T-helper 2 cell (primary cell): ENCODE data around the gene SLC7A4.
"Not testable (repeated sequence)": the region's sequence is repeated elsewhere in the genome, so short reads cannot be mapped to it uniquely, and the experiment has no call there.

ENCODE experiments used
- DNase-seq, 5 experiments: peaks; one replicate each; pipeline versions ENCODE4 v3.0.0 to v3.0.0-alpha.2; 2012 to 2022

SLC7A4 gene

GRCh38 chr22:21042978-21043859 is 10.9 kb upstream of the SLC7A4 start:
- no peak for DNase-seq

- no peak for DNase-seq
Observed at GRCh38 chr22:21041937-21042336, 9.6 kb upstream of the SLC7A4 start.

DNA sequence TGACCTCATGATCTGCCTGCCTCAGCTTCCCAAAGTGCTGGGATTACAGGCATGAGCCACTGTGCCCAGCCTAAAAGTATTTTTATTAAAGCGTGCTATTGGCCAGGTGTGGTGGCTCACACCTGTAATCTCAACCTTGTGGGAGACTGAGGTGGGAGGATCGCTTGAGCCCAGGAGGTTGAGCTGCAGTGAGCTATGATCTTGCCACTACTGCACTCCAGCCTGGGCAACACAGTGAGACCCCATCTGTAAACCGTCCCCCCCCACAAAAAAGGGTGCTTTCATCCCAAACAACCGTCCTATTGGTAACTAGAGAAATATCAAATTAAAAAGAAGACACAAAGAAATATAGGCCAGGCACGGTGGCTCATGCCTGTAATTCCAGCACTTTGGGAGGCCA is 6.8 kb upstream of the SLC7A4 start:
- DNase-seq, result not testable (repeated sequence)

- DNase-seq, result no peak
Observed at GRCh38 chr22:21038405-21038804, 6.0 kb upstream of the SLC7A4 start.

DNA sequence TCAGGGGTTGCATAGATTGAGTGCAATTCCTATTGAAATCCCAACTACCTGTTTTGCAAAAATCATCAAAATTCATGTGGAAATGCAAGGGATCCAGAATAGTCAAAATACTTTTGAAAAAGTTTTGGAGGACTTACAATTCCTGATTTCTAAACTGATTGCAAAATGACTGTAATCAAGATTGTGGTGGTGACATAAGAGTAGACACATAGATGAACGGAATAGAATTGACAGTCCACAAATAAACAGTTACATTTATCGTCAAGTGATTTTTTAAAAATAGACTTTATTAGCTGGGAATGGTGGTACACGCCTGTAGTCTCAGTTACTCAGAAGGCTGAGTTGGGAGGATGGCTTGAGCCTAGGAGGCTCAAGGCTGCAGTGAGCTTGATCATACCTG is 2.6 kb upstream of the SLC7A4 start:
- DNase-seq, result no peak

GRCh38 chr22:21033895-21034294 is 1.5 kb upstream of the SLC7A4 start:
- DNase-seq, result peak in 1 of 5 experiments; percentile 18

DNA sequence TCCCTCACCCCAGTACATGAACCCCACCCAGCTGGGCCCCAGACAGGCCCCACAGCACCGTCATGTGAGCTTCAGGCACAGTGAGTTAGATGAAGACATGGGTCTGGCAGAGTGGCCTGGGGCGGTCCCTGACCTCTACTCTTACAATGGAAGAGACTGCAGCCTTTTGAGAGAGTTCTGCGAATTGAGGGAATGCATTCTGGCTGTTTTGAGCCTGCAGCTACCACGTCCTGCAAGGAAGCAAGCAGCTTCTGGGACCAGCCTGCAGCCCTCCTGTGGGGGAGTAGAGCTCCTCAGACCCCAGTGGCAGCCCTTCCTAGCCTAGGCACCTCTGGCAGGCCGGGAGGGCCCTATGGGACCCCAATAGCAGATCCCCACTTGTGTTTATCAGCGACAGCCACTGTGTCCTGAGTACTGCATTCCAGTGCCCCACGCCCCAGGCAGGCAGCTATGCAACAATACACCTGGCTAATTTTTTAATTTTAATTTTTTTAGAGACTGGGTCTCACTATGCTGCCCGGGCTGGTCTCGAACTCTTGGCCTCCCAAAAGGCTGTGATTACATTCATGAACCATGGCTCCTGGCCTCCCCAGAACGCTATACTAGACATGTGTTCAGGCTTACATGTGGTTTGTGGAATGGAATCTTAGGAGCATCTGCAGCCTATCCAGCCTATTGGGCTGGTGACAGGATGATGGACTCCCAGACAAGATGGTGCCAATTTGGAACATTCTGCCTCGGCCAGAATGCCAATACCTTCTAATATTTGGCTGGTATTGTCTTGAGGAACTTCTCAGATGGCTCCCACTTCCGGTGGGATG is 717 bp upstream of the SLC7A4 start:
- DNase-seq, result no peak

- no peak for DNase-seq
Observed at GRCh38 chr22:21031545-21032036, 770 bp downstream of the SLC7A4 start.

DNA sequence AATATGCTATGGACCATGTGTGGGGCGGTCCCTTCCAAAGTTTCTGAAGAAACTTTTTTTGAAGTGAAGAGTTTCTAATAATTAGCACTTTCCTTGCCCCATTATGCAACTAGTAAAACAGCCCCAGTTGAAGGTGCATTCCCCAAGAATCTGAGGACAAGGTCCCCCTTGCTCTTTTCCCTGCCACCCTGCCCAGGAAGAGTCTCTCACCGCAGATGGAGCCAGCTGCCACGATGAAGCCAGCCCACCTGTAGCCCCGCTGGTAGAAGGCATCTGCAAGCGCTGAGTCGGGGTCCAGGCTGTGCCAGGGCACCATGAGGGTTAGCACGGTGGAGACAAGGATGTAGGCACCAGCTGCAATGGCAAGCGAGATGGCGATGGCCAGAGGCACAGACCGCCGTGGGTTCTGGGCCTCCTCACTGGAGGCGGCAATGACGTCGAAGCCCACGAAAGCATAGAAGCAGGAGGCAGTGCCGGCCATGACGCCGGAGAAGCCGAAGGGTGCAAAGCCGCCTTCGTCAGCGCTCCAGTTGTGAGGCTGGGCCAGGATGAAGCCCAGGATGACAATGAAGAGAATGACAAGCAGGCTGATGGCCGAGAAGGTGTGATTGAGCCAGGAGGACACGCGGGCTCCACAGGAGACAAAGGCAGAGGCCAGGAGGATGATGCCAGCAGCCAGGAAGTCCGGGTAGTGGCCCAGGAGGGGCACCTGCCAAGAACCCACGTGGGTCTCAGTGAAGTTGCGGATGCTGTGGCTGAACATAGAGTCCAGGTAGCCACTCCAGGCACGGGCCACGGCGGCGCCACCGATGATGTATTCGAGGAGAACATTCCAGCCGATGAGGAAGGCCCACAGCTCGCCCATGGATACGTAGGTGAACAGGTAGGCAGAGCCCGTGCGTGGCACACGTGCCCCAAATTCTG is 1.5 kb downstream of the SLC7A4 start:
- no peak for DNase-seq

- no peak for DNase-seq
Observed at GRCh38 chr22:21030032-21030431, 2.3 kb downstream of the SLC7A4 start.

DNA sequence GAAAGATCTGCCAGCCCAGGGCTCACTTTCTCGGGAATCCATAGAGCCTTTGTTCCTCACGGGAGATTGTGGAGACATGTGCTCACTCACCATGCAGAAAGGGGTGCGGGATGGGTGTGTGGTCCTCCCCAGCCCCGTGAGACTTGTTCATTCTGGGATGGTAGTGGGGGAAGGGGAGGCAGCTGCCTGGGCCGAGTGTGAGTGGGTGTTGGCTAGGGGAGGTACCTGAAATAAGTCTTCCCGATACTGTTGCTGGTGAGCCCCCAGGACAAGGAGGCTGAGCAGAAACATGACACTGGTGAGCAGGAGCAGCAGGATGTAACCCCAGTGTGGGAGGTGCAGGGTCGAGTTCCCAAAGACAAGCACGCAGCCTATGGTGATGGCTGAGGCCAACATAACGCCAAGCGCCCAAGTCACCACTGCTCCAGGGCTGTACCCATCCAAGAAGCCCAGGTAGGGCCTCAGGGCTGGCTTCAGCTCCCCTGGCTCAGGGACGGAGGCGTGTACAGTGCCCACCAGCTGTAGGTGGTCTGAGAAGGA is 2.8 kb downstream of the SLC7A4 start:
- no peak for DNase-seq

- DNase-seq, result no peak
Observed at GRCh38 chr22:21028277-21029251, 3.8 kb downstream of the SLC7A4 start.

DNA sequence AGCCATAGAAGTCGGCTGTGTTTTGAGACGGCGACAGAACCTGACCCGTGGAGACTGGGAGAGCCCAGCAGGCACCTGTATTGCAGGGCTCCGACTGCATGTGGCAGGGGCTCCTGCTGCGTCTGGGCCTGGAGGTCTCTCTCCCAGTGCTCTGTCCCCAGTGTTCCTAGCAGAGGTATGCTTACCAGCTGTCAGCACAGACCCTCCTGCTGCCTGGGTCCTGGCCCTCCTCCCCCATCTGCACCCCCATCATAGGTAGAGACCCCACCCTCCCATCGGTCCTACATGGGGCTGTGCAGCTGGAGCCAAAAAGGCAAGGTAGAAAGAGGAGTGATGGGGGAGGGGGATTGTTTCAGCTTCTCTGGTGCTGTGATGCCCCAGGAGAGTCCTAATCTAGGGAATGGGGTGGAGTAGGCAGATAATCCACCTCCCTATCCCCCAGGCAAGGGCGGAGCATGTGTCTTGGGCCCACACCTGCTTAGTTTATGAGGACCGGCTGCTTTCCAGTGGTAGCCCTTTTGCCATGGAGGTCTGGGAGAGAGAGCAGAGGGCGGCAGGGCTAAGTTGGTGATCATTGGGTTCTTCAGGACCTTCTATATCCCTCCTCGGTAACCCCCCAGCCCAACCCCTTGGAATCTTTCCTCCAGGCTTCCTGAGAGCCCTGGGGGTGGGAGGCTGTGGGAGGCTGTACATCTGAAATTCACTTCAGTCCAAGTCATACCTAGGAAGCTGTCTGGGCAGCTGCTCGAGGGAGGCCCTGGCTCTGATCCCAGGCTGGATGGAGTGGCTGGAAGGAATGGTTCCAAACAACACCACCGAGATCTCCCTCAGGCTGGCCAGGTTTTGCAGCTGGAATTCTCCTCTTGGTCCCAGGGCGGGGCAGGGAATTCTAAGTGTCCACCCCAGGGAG is 5.3 kb downstream of the SLC7A4 start:
- no peak for DNase-seq

GRCh38 chr22:21025763-21026755 is 6.3 kb downstream of the SLC7A4 start:
- DNase-seq, result no peak

DNA sequence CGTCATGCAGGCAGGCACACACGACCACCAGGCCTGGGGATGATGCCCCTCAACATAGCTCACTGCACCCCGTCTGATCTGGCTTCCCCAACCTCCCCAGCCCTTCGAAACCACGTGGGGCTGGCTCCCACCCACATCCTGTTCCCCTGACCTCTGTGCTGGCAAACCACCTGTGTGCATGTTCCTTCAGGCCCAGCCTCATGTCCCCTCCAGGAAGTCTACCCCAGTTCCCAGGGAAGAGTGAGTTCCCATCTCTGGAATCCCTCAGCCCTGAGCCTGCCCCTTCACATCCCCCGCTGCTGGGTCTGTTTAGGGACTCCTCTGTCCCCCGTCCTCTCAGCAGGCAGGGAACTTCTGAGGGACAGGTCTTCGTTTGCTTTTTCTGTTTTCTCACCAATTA is 7.1 kb downstream of the SLC7A4 start:
- DNase-seq, result peak in 1 of 5 experiments; percentile 45

GRCh38 chr22:21022955-21023614 is 9.3 kb downstream of the SLC7A4 start:
- DNase-seq, result no peak

- DNase-seq, result no peak
Observed at GRCh38 chr22:21022507-21022906, 9.9 kb downstream of the SLC7A4 start.
